PC-3 (cell line): ENCODE results near the gene TMED7. TPM values are rescaled to one million over a fixed set of nuclear protein-coding genes. Genes with fewer than 3 reads are reported as not detected.

Experiments
- ATAC-seq: fragments of 200-7000 bp; cut with Tn5 transposase; 2 replicates; pipeline ENCODE4 v1.9.1; 2020; ENCODE audit warnings: mild to moderate bottlenecking, moderate library complexity
- BruUV-seq: library from RNA; stranded (reverse); fragments of 400-500 nt; replicated peaks from 2 replicates; lab custom pipeline; 2021; lab: Mats Ljungman, UMichigan
- CTCF ChIA-PET: fragments of 300-600 bp; sonication (Branson Sonifier 250); formaldehyde crosslinking; loops from one replicate; lab custom pipeline; 2022; ENCODE audit warnings: antibody characterized with exemption; lab: Charles Lee
- POLR2A ChIA-PET: fragments of 300-600 bp; sonication (Branson Sonifier 250); formaldehyde crosslinking; loops from one replicate; lab custom pipeline; 2022; ENCODE audit warnings: antibody characterized with exemption; ENCODE audit not compliant: unreplicated experiment; lab: Charles Lee
- DNase-seq: peaks from one replicate; pipeline ENCODE4 v3.0.0-alpha.2; 2015
- H2AFZ ChIP-seq: fragments of 300-600 bp; sonication (generic); 2 replicates; pipeline ENCODE4 v1.6.0; 2016; ENCODE audit warnings: antibody characterized with exemption, low read length
- H3F3A ChIP-seq: fragments of 300-600 bp; sonication (generic); one replicate; pipeline ENCODE4 v1.6.0; 2017; ENCODE audit warnings: antibody characterized with exemption, low read length, control low read depth, mild to moderate bottlenecking; ENCODE audit not compliant: unreplicated experiment
- H3K27ac ChIP-seq: fragments of 300-600 bp; sonication (generic); 2 replicates; pipeline ENCODE4 v1.5.1; 2016; ENCODE audit warnings: mild to moderate bottlenecking, low read length
- H3K27me3 ChIP-seq: fragments of 300-600 bp; sonication (generic); 2 replicates; pipeline ENCODE4 v1.6.1; 2016; ENCODE audit warnings: low read length, mixed read lengths
- H3K36me3 ChIP-seq: fragments of 300-600 bp; sonication (generic); 2 replicates; pipeline ENCODE4 v1.6.1; 2016; ENCODE audit warnings: low read depth, mixed run types, low read length, mixed read lengths
- H3K4me1 ChIP-seq: fragments of 300-600 bp; sonication (generic); 2 replicates; pipeline ENCODE4 v1.5.1; 2016; ENCODE audit warnings: low read length; ENCODE audit not compliant: insufficient read depth
- H3K4me2 ChIP-seq: fragments of 300-600 bp; sonication (generic); 2 replicates; pipeline ENCODE4 v1.6.0; 2016; ENCODE audit warnings: low read length
- H3K4me3 ChIP-seq: fragments of 300-600 bp; sonication (generic); 2 replicates; pipeline ENCODE4 v1.5.1; 2016; ENCODE audit warnings: mild to moderate bottlenecking, low read length, mixed read lengths
- H3K79me2 ChIP-seq: fragments of 300-600 bp; sonication (generic); 2 replicates; pipeline ENCODE4 v1.6.1; 2017; ENCODE audit warnings: low read length, mixed read lengths
- H3K9ac ChIP-seq: fragments of 300-600 bp; sonication (generic); 2 replicates; pipeline ENCODE4 v1.6.0; 2016; ENCODE audit warnings: mild to moderate bottlenecking, low read length
- H3K9me2 ChIP-seq: fragments of 300-600 bp; sonication (generic); replicated peaks from 2 replicates; pipeline ENCODE4 v1.6.1; 2016; ENCODE audit warnings: mixed run types, low read length, mixed read lengths
- H3K9me3 ChIP-seq: fragments of 300-600 bp; sonication (generic); 2 replicates; pipeline ENCODE4 v1.6.1; 2016; ENCODE audit warnings: low read length, mixed read lengths
- H4K20me1 ChIP-seq: fragments of 300-600 bp; sonication (generic); 2 replicates; pipeline ENCODE4 v1.6.1; 2016; ENCODE audit warnings: low read length, mixed read lengths
- EZH2 ChIP-seq: fragments of 300-600 bp; sonication (generic); IDR thresholded peaks from one replicate; pipeline ENCODE4 v1.6.1; 2017; ENCODE audit warnings: antibody characterized with exemption, mild to moderate bottlenecking, low read length; ENCODE audit not compliant: unreplicated experiment
- EZH2phosphoT487 ChIP-seq: fragments of 300-600 bp; sonication (generic); IDR thresholded peaks from 2 replicates; pipeline ENCODE4 v1.6.1; 2018; ENCODE audit warnings: mild to moderate bottlenecking, antibody characterized with exemption, low read length, borderline replicate concordance
- intact Hi-C: fragments of 100-400 bp; cut with micrococcal nuclease; formaldehyde crosslinking; loops from 2 replicates; pipeline ENCODE4 v1.9.0; 2023
- total RNA-seq: library from RNA; depleted of rRNA; stranded (reverse); fragments of >200 nt; gene quantifications from 2 replicates; pipeline ENCODE4 v1.2.3, GENCODE V29; 2014
- TF ChIP-seq, protein P1 (sequence below): fragments of 300-600 bp; sonication (generic); conservative IDR thresholded peaks from 2 replicates; pipeline ENCODE4 v1.5.1; 2017; ENCODE audit warnings: antibody characterized with exemption, low read depth, mild to moderate bottlenecking, low read length

TMED7 gene
- total RNA-seq, 1 experiment from 2014 or later: 234 TPM

DNA sequence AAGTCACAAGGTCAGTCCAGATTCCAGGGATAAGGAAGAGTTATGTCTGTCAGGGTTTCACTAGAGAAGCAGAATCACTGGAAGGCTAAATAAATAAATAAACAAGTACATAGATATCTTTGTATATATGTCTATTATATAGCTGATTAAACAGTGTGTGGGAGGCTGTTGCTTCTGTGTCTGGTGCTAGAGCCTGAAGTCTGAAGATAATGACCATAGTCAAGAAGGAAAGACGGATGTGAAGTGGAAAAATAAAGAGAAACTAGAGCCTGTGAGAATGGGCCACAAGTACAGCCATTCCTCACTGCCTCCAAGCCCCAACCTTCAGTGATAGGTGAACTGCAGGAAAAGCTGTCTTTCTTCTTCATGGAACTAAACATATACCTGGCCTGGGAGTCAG is 4.1 kb upstream of the TMED7 start:
- Histone ChIP-seq H2AFZ (no peak overlapping the region), H4K20me1 (peaks cover 2% of the 10 kb centered on the region; the same call in 1 of the 2 replicates), H3K36me3 (no peaks in the 10 kb centered on the region), H3K4me1 (no peaks in the 10 kb centered on the region; the same call in 1 of the 2 replicates), H3K27ac (no peak overlapping the region), H3K27me3 (no peaks in the 10 kb centered on the region), H3K4me3 (no peak overlapping the region), H3K9ac (no peak overlapping the region), H3F3A (no peaks in the 10 kb centered on the region), H3K79me2 (peaks cover 9% of the 10 kb centered on the region), H3K9me2 (no peaks in the 10 kb centered on the region), H3K9me3 (no peaks in the 10 kb centered on the region), H3K4me2 (no peak overlapping the region)
- BruUV-seq: no TSS peak
- TF ChIP-seq EZH2: no peak
- no peak for TF ChIP-seq EZH2phosphoT487
- TF ChIP-seq, protein P1, sequence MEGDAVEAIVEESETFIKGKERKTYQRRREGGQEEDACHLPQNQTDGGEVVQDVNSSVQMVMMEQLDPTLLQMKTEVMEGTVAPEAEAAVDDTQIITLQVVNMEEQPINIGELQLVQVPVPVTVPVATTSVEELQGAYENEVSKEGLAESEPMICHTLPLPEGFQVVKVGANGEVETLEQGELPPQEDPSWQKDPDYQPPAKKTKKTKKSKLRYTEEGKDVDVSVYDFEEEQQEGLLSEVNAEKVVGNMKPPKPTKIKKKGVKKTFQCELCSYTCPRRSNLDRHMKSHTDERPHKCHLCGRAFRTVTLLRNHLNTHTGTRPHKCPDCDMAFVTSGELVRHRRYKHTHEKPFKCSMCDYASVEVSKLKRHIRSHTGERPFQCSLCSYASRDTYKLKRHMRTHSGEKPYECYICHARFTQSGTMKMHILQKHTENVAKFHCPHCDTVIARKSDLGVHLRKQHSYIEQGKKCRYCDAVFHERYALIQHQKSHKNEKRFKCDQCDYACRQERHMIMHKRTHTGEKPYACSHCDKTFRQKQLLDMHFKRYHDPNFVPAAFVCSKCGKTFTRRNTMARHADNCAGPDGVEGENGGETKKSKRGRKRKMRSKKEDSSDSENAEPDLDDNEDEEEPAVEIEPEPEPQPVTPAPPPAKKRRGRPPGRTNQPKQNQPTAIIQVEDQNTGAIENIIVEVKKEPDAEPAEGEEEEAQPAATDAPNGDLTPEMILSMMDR: no peak
- ATAC-seq (no peak), DNase-seq (no peak)
- intact Hi-C loops: no loop called here
- ChIA-PET POLR2A (no interaction called here), CTCF (no interaction called here)

DNA sequence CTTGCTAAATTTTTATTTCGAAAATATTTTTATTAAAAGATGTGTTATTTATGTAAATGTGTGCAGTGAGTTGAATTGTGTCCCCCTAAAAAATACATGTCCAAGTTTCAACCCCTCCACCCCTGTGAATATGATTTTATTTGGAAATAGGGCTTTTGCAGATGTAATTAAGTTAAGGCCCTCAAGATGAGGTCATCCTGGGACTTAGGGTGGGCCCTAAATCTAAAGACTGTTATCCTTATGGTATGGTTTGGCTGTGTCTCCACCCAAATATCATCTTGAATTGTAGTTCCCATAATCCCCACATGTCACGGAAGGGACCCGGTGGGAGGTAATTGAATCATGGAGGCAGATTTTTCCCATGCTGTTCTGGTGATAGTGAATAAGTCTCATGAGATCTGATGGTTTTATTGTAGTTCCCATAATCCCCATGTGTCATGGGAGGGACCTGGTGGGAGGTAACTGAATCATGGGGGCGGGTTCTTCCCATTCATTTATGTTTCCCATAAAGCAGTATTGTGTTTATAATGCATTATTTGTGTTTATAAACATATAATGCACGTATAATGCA is 1.5 kb upstream of the TMED7 start:
- CTCF ChIA-PET: no interaction called here
- ATAC-seq: no peak

DNA sequence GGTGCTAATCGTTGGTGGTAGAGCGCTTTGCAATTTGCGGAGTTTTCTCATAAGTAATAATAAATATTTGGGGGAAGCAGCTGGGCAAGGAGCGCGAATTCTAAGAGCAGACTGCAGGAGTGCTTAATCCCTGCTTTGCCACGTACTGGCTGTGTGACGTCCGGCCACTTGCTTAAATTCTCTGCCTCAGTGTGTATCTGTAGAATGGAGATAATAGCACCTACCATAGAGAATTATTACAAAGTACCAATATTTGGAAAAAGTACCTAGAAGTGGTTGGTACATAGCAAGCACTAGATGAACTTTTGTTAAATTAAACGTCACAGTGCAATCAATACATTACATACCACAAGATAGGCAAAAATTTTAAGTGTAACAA is 598 bp upstream of the TMED7 start:
- CTCF ChIA-PET: no interaction called here
- ATAC-seq: peak; percentile 28

More for the DNA sequence above, 1.5 kb upstream of the TMED7 start:
- Histone ChIP-seq H3K36me3 (no peaks in the 10 kb centered on the region; the same call in 1 of the 2 replicates), H3K9me3 (no peaks in the 10 kb centered on the region), H3K4me3 (no peak overlapping the region), H3K9me2 (no peaks in the 10 kb centered on the region), H4K20me1 (peaks cover 25% of the 10 kb centered on the region), H3K79me2 (peaks cover 35% of the 10 kb centered on the region), H3K4me1 (peaks cover 15% of the 10 kb centered on the region), H3K4me2 (no peak overlapping the region), H3K27me3 (no peaks in the 10 kb centered on the region), H3K27ac (no peak overlapping the region), H2AFZ (no peak overlapping the region), H3K9ac (no peak overlapping the region), H3F3A (no peaks in the 10 kb centered on the region)
- POLR2A ChIA-PET: no interaction called here
- TF ChIP-seq EZH2: no peak
- no peak for DNase-seq
- BruUV-seq: no TSS peak
- intact Hi-C loops: no loop called here

More for the DNA sequence above, 598 bp upstream of the TMED7 start:
- H3K9me3 ChIP-seq: no peaks in the 10 kb centered on the region
- H3K36me3 ChIP-seq: no peaks in the 10 kb centered on the region; the same call in 1 of the 2 replicates
- no peaks in the 10 kb centered on the region for H3K27me3 ChIP-seq
- H3K4me1 ChIP-seq: peaks cover 15% of the 10 kb centered on the region
- intact Hi-C loops: no loop called here
- H3K9me2 ChIP-seq: no peaks in the 10 kb centered on the region
- peak overlapping the region; percentile 69 for H3K9ac ChIP-seq
- POLR2A ChIA-PET: no interaction called here
- TF ChIP-seq EZH2 (no peak), EZH2phosphoT487 (no peak)
- TF ChIP-seq, protein P1: no peak
- peak overlapping the region; percentile 20; the same call in 1 of the 2 replicates for H3K27ac ChIP-seq
- peaks cover 44% of the 10 kb centered on the region for H3K79me2 ChIP-seq
- peak overlapping the region; percentile 95 for H3K4me2 ChIP-seq
- BruUV-seq: TSS peak; percentile 100
- peaks cover 35% of the 10 kb centered on the region for H4K20me1 ChIP-seq
- H3F3A ChIP-seq: no peaks in the 10 kb centered on the region
- DNase-seq: no peak
- H2AFZ ChIP-seq: peak overlapping the region; percentile 87
- H3K4me3 ChIP-seq: peak overlapping the region; percentile 91
